DMS153 (cell line): ENCODE data around the gene PBX3.

ENCODE experiments used
- DNase-seq: peaks from one replicate; lab custom pipeline; 2025; lab: John Stamatoyannopoulos, UW

The PBX3 gene

DNA sequence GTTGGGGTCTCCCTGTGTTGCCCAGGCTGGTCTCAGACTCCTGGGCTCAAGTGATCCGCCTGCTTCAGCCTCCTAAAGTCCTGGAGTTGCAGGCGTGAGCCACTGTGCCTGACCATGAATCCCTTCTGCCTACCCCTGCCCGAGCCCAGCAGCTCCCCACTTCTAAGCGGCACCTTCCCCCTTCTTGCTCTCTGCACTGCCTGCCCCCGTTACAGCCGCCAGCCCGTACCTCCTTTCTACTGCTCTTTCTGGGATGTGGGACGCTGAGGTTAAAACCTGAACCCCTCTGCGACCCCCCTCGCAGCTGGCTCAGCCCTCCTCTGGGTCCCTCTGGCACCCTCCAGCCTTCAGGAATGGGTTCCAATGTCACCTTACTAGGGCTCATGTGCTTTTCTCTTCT, 249.6 kb downstream of the PBX3 start:
- DNase-seq: no peak

DNA sequence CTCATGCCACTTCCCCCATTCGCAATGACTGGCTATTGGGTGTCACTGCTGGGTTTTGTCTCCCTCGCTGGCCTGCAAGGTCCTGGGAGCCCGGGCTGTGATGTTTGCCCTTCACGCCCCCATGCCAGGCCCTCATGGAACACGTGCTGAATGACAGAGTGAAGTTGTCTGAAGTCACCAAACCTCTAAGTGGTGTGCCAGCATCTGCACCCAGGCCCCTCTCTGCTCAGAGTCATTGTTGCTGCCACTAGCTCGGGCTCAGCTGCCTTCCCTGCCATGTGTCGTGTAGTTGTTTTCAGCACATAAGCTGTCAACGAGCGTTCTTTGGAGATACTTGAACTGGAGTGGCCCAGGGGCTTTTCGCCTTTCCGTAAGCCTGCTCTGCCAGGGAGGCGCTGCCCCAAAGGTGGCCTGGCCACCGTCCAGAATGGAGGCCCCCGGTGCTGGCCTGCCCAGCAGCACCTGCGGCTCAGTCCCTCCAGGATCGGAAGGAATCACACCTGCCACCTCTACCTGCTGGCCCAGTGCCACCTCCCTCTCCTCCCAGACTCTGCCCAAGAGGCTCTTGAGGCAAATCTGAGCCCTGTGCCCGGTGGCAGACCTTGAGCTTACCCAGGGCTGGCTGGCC, 250.1 kb downstream of the PBX3 start:
- DNase-seq: peak; percentile 75

DNA sequence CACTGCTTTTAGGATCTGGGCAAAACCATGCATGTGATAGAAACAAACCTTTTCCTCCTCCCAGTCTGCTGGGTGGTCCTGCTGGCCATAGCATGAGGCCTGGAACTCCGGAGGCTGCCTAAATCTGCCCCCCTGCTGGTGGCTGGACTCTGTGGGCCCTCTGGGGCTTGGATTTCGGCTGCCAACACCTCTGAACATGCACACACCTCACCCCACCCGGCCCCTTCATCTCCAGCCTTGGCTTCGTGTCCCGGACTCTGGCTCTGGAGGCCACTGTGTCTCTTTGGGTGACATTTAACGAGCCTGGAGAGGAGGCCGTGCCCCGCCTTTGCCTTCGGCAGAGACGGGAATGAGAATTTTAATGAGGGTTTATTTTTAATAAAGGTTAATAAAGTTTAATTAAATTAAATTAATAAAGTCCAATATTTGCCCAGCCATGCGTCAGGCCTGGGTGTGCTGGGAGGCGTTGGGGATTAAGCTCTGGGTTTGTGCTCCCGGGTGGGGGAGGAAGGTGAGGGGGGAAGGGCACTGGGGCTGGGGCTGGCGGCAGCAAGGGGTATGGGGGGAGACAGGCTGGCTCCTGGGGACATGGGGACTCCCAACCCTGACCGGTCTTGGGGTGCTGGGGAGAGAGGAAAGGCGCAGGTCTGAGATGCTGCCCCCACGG, 251.8 kb downstream of the PBX3 start:
- DNase-seq: no peak

DNA sequence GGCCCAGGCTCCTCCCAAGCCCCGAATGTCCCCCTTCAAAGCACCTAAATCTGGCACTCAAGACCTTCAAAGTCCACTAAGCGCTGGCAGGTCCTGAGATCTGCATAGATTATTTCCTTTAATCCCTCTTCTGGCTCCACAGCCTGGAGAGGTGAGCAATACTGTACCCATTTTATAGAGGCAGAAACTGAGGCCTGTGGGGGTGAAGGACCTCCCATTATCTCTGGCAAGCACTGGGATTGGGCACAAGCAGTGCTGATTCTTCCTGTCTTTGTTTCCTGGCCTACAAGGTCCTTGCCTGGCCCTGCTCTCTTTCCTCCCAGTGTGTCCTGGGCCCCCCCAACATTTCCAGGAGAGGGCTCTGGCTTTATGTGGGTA, 252.3 kb downstream of the PBX3 start:
- DNase-seq: no peak

DNA sequence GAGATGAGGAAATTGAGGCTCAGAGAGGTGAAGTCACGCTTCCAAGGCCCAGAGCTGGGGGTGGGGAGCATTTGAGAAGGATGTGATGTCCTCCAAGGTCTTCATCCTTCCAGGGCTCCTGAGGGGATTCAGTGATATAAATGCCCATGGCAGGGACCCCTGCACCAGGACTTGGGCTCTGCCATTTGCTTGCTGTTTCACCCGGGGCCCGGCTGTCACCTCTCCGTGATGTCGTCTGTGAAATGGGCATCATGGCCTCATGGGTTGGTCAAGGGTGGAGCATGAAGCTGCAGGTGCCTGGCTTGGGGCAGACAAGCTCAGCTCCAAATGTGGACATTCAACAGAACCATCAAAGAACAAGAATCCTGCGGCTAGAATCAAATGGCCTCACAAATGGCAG, 253.1 kb downstream of the PBX3 start:
- DNase-seq: no peak

DNA sequence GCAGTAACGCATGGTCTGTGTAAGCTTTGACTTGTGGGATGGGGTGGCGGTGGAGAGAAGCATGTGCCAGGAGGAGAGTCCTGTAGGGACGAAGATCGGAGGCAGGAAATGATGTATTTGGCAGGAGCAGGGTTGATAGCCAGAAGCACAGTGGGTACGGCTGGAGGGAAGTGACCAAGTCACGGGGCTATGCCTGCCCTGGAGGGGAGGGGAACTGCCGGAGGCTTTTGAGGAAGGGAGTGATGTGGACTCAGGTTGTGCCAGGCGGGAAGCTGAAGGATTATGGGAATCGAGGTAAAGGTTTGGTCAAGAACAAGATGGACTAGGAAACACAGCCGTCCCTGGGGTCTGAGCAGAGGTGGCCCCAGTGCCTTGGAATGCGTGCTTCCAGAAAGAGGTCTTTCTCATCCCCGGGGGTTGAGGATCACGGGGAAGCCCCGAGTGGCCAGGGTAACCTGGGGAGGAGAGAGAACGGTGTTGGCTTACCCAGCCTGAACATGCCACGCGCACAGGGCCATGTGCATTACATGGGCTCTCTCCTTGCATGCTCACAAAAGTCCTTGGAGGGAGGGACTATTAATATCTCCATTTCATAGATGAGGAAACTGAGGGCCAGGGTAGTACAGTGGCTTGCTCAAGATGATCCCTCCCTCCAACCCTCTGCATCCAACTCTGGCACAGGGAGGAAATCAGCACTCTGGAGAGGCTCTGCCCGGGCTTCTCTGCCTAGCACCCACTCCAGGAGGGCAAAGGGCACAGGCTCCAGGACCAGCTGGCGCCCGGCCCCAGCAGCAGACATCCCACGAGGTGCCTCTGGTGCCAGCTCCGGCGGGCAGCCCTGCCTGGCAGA, 253.8 kb downstream of the PBX3 start:
- no peak for DNase-seq

DNA sequence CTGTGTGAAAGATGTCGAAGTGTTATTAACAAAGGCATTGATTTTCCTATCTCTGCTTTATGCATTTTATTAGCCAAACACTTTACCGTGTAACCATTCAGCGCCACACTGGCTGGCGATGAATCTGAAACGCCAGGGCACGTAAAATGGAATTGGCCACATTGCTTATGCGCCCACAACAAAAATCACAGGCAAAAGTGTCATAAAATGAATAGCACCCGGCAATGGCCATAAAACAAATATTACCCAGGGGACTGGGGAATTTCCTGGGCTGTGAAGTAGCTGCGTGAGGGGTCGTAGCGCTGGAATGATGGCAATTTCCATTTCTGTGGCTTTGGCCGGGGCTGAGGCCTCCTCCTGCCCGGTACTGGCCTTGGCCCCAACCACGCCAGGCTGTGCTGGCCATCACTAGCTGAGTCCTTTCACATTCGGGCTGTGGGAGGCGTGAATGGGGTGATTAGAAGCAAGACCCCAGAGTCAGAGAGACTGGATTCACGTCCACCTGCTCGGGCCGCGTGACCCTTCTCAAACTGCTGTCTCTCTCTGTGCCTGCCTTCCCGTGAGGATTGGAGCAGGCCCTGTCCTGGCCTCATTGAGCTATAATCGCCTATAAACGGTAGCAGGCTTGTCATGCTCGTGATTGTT, 254.5 kb downstream of the PBX3 start:
- DNase-seq: peak; percentile 81

DNA sequence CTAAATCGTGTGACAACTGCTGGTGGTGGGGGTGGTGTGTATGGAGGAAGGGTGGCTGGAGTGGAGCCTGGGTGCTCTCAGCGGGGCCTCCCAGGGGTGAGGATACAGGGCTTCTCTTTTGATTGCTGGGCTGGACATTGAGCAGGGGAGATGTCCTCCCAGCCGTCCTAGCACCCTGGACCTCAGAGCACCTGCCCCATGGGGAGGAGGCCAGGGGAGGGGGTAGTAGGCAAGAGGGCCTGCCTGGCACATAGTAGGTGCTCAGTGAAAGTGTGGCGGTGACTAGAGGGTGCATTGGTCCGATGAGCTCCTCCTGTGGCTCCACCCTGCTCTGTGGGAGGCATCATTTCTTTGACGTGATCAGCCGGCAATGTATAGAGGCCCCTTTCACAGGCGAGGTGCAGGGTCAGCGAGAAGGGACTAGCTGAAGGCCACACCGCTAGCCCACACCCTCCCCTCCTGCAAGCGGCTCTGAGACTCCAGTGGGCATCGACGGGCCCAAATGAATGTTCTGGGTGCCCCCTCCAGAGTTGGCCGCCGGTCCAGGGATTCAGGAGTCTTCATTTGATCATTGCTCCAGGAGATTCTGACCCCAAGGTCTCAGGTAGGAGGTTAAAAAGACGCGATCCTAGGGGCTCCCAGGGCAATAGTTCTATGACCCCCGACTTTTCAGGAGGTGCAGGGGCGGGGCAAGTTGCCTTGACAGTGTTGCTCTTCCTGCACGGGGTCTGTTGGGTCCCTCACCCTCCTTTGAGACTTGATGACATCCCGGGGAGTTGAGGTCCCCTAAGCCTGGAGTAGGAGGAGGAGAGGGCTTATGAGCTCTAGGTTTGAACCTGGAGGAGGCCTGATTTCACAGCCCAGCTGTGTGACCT, 255.5 kb downstream of the PBX3 start:
- DNase-seq: no peak

DNA sequence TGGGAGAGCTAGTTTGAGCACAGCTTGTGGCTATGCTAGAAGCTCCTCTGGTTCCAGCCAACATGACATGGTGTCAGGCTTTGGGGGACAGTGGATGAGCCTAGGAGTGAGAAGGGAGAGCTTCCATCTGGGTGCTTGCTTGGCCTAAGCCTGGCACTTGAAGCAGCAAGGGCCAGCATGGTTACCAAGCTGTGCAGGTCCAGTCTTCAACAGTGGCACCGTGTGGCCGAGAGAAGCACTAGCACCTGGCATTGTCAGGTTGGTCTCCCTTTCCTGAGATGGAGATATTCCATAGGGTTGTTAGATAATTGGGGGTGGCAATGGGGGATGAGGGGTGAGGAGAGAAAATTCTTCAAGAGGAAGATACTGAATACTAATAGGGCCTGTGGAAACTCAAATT, 261.9 kb downstream of the PBX3 start:
- no peak for DNase-seq

DNA sequence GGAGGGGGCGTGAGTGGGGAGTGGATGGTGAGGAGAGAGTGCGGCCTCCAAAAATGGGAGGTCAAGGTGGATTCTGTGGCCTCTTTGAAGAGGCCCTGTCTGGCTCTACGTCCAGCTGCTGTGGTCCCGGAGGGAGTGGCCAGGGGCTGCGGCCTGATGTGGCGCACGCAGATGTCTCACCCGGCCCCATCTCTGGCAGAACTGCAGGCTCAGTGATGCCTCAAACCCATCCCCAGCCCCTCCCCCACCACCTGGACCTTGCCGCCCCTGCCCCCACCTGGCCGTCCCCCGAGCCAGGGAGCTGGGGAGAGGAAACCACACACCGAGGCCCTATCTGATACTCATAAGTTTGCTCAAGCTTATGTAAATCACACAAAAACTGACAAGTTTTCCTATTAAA, 267.6 kb downstream of the PBX3 start:
- DNase-seq: no peak

DNA sequence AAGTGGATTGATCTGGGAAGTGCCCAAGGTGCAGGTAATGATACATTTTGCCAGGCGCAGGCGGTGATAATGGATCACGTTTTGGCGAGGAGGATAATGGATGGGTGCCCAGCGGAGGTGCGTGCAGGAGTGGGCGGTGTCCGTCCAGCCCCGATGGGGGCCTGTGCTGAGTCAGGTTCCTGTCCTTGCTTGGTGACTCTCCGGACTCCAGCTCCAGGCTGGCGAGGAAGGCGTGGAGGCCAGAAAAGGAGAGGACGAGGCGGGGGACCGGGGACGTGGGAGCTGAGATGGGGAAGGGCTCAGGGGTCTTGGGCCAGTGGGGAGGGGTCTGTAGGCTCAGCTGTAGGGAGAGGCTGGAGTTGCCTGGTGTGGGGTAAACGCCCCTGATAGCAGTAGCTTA, 268.3 kb downstream of the PBX3 start:
- DNase-seq: no peak

DNA sequence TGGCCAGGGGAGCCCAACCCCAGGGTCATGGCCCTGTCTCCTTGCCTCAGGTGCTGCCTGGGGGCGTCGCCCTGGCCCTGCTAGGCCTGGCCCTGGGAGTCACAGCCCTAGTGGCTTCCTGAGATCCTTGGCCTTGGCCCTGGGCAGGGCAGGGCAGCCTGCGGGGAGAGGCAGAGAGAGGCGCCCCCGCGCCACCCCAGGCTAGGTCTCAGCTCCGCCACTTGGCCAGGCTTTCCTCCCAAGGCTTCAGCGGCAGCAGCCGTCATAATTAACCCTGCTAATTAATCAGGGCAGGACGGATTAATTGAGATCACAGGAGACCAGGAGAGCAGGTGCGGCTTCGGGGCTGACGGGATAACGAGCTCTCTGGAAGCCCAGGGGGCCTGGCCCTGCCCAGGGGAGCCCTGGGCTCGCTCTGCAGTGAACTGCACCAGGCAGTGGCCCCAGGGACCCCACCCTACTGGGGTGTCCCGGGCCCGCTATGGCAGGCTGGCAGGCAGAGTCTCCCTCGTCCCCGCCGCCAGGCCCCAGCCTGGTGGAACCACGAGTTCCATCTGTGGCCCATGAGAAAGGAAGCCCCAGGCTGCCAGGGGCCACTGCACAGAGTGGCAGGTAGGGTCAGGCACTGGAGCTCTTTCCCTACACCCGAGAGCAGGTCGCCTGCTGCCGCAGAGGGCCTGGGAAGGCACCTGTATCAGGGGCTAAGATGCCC, 269.6 kb downstream of the PBX3 start:
- no peak for DNase-seq
